GM23248 (cell line): ENCODE results near the gene ZW10. TPM values are rescaled to one million over a fixed set of nuclear protein-coding genes. Genes with fewer than 3 reads are reported as not detected.

Source experiments
- DNase-seq: peaks from one replicate; pipeline ENCODE4 v3.0.0-alpha.2; 2015
- H2AFZ ChIP-seq: fragments of 200-600 bp; sonication (generic); 2 replicates; pipeline ENCODE4 v1.6.1; 2016; ENCODE audit warnings: antibody characterized with exemption
- H3F3A ChIP-seq: fragments of 200-600 bp; sonication (generic); 2 replicates; pipeline ENCODE4 v1.6.1; 2016; ENCODE audit warnings: mild to moderate bottlenecking, antibody characterized with exemption, mixed run types; ENCODE audit not compliant: insufficient read depth
- H3K27ac ChIP-seq: fragments of 200-600 bp; sonication (generic); 2 replicates; pipeline ENCODE4 v1.5.1; 2016; ENCODE audit warnings: mild to moderate bottlenecking
- H3K27me3 ChIP-seq: fragments of 200-600 bp; sonication (generic); replicated peaks from 2 replicates; pipeline ENCODE4 v1.6.1; 2016; ENCODE audit warnings: mild to moderate bottlenecking; ENCODE audit not compliant: insufficient read depth
- H3K36me3 ChIP-seq: fragments of 200-600 bp; sonication (generic); 2 replicates; pipeline ENCODE4 v1.6.1; 2016; ENCODE audit warnings: low read depth, mild to moderate bottlenecking
- H3K4me1 ChIP-seq: fragments of 200-600 bp; sonication (generic); 2 replicates; pipeline ENCODE4 v1.6.1; 2016; ENCODE audit warnings: mild to moderate bottlenecking; ENCODE audit not compliant: insufficient read depth
- H3K4me2 ChIP-seq: fragments of 200-600 bp; sonication (generic); one replicate; pipeline ENCODE4 v1.6.1; 2016; ENCODE audit warnings: mild to moderate bottlenecking; ENCODE audit not compliant: unreplicated experiment
- H3K4me3 ChIP-seq: fragments of 200-600 bp; sonication (generic); 2 replicates; pipeline ENCODE4 v1.5.1; 2016; ENCODE audit warnings: mild to moderate bottlenecking
- H3K79me2 ChIP-seq: fragments of 200-600 bp; sonication (generic); 2 replicates; pipeline ENCODE4 v1.6.1; 2016; ENCODE audit warnings: mild to moderate bottlenecking; ENCODE audit not compliant: insufficient read depth
- H3K9ac ChIP-seq: fragments of 200-600 bp; sonication (generic); 2 replicates; pipeline ENCODE4 v1.6.1; 2016; ENCODE audit warnings: mild to moderate bottlenecking
- H3K9me2 ChIP-seq: fragments of 200-600 bp; sonication (generic); 2 replicates; pipeline ENCODE4 v1.6.1; 2016; ENCODE audit warnings: mixed run types, mild to moderate bottlenecking, moderate library complexity; ENCODE audit not compliant: insufficient read depth
- H3K9me3 ChIP-seq: fragments of 200-600 bp; sonication (generic); one replicate; pipeline ENCODE4 v1.6.1; 2017; ENCODE audit warnings: low read depth
- H4K20me1 ChIP-seq: fragments of 200-600 bp; sonication (generic); 2 replicates; pipeline ENCODE4 v1.6.0; 2016; ENCODE audit not compliant: insufficient read depth
- EZH2 ChIP-seq: fragments of 200-600 bp; sonication (generic); IDR thresholded peaks from 2 replicates; pipeline ENCODE4 v1.6.1; 2018; ENCODE audit warnings: antibody characterized with exemption, mild to moderate bottlenecking; ENCODE audit not compliant: insufficient read depth, poor library complexity, severe bottlenecking
- EZH2phosphoT487 ChIP-seq: fragments of 200-600 bp; sonication (generic); IDR thresholded peaks from 2 replicates; pipeline ENCODE4 v1.6.1; 2018; ENCODE audit warnings: antibody characterized with exemption, moderate library complexity, mild to moderate bottlenecking, low read depth; ENCODE audit not compliant: insufficient read depth
- WGBS, 2 experiments: methylation state at CpG; one replicate each; pipeline ENCODE4 v1.1.6; 2015 to 2017; ENCODE audit warnings: low lambda C conversion rate in 2 of 2, low coverage in 1 of 2; ENCODE audit errors: missing lambda C conversion rate in 2 of 2; 5-methylcytosine and 5-hydroxymethylcytosine counted together
- in situ Hi-C: fragments of 300-500 bp; cut with MboI; formaldehyde crosslinking; loops from 2 replicates; pipeline ENCODE4 v1.15.0; 2020
- polyA plus RNA-seq: library from polyadenylated mRNA; unstranded; fragments of >200 nt; fragmentation: Nextera tagmentation; extraction: Ambion mirVana; gene quantifications from 2 replicates; pipeline ENCODE4 v1.2.1, GENCODE V29; 2016
- total RNA-seq: library from RNA; depleted of rRNA; stranded (reverse); fragments of >200 nt; shearing (Covaris generic); gene quantifications from 2 replicates; pipeline ENCODE4 v1.2.3, GENCODE V29; 2014

Gene ZW10
- total and polyA plus RNA-seq, 2 experiments from 2014 or later = 18.0 to 21.6 TPM

GRCh38 chr11:113729456-113729855 lies 44.0 kb downstream of the ZW10 start:
- H3K36me3 ChIP-seq = no peaks in the 10 kb centered on the region
- no peaks in the 10 kb centered on the region for H3K9me3 ChIP-seq
- no peak overlapping the region for H3K4me2 ChIP-seq
- no peak overlapping the region for H2AFZ ChIP-seq
- no peaks in the 10 kb centered on the region for H3K79me2 ChIP-seq
- H3K9me2 ChIP-seq = no peaks in the 10 kb centered on the region
- in situ Hi-C loops = loop anchor here (5.0 kb wide), 1 partner anchor 422 kb away; no protein-coding TSS in a partner anchor
- no peaks in the 10 kb centered on the region for H4K20me1 ChIP-seq
- peaks cover 11% of the 10 kb centered on the region for H3K4me1 ChIP-seq
- no peaks in the 10 kb centered on the region for H3K27me3 ChIP-seq
- 88% methylated on average over 5 of the region's 5 CpGs for WGBS, 2 experiments
- no peak overlapping the region for H3K4me3 ChIP-seq
- DNase-seq = peak; percentile 52
- H3K9ac ChIP-seq = no peak overlapping the region
- TF ChIP-seq EZH2 (no peak), EZH2phosphoT487 (no peak)
- H3K27ac ChIP-seq = no peak overlapping the region
- peaks cover 7% of the 10 kb centered on the region for H3F3A ChIP-seq

DNA sequence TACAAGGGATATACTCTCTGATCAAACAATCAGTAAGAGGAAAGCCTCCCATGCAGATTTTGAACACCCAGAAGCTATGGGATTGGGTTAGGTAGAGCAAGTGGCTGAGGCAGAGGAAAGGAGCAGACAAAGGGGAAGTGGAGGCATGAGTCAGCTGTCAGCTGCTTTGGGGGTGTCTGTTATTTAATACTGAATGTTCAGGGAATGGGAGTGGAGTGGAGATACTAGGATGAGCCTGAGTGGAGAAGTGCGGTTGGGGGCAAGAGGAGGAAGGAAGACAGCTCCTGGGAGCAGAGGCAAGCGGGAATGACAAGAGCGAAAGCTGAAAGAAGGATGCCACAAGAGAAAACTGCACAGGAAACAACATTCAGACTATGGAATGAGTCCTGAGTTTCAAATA lies 44.7 kb downstream of the ZW10 start:
- H4K20me1 ChIP-seq = no peaks in the 10 kb centered on the region
- no peak for DNase-seq
- in situ Hi-C loops = loop anchor here (5.0 kb wide), 1 partner anchor 422 kb away; no protein-coding TSS in a partner anchor
- H3F3A ChIP-seq = peaks cover 7% of the 10 kb centered on the region
- TF ChIP-seq EZH2phosphoT487 (no peak), EZH2 (no peak)
- H3K36me3 ChIP-seq = no peaks in the 10 kb centered on the region
- H3K4me1 ChIP-seq = peaks cover 11% of the 10 kb centered on the region
- no peak overlapping the region for H3K9ac ChIP-seq
- H3K79me2 ChIP-seq = no peaks in the 10 kb centered on the region
- no peaks in the 10 kb centered on the region for H3K9me3 ChIP-seq
- no peak overlapping the region for H2AFZ ChIP-seq
- 97 to 100% methylated on average over 3 of the region's 3 CpGs for WGBS, 2 experiments
- no peaks in the 10 kb centered on the region for H3K9me2 ChIP-seq
- H3K27ac ChIP-seq = no peak overlapping the region
- no peak overlapping the region for H3K4me3 ChIP-seq
- no peaks in the 10 kb centered on the region for H3K27me3 ChIP-seq
- H3K4me2 ChIP-seq = no peak overlapping the region

- no peak for DNase-seq
- no peak overlapping the region for H3K9ac ChIP-seq
- no peaks in the 10 kb centered on the region for H3K79me2 ChIP-seq
- no peaks in the 10 kb centered on the region for H4K20me1 ChIP-seq
- H3K9me3 ChIP-seq = no peaks in the 10 kb centered on the region
- no peak overlapping the region for H3K4me2 ChIP-seq
- H3K4me1 ChIP-seq = peaks cover 11% of the 10 kb centered on the region
- H3K27ac ChIP-seq = no peak overlapping the region
- H3F3A ChIP-seq = no peaks in the 10 kb centered on the region
- no peaks in the 10 kb centered on the region for H3K9me2 ChIP-seq
- TF ChIP-seq EZH2phosphoT487 (no peak), EZH2 (no peak)
- no peaks in the 10 kb centered on the region for H3K36me3 ChIP-seq
- H3K4me3 ChIP-seq = no peak overlapping the region
- H2AFZ ChIP-seq = no peak overlapping the region
- 82 to 84% methylated on average over 3 of the region's 3 CpGs for WGBS, 2 experiments
- no peaks in the 10 kb centered on the region for H3K27me3 ChIP-seq
- in situ Hi-C loops = loop anchor here (5.0 kb wide), 1 partner anchor 419 kb away; no protein-coding TSS in a partner anchor
Observed at GRCh38 chr11:113725913-113726312, 47.6 kb downstream of the ZW10 start.

GRCh38 chr11:113725407-113725806 lies 48.1 kb downstream of the ZW10 start:
- H3K4me1 ChIP-seq = peaks cover 11% of the 10 kb centered on the region
- no peak overlapping the region for H3K4me3 ChIP-seq
- no peak overlapping the region for H3K9ac ChIP-seq
- WGBS, 2 experiments = 93 to 96% methylated on average over 5 of the region's 5 CpGs
- H3K9me3 ChIP-seq = no peaks in the 10 kb centered on the region
- H3K9me2 ChIP-seq = no peaks in the 10 kb centered on the region
- no peaks in the 10 kb centered on the region for H4K20me1 ChIP-seq
- TF ChIP-seq EZH2phosphoT487 (no peak), EZH2 (no peak)
- no peaks in the 10 kb centered on the region for H3F3A ChIP-seq
- H3K27ac ChIP-seq = no peak overlapping the region
- H3K4me2 ChIP-seq = no peak overlapping the region
- no peaks in the 10 kb centered on the region for H3K27me3 ChIP-seq
- DNase-seq = peak; percentile 4
- no peak overlapping the region for H2AFZ ChIP-seq
- in situ Hi-C loops = loop anchor here (5.0 kb wide), 1 partner anchor 418 kb away; no protein-coding TSS in a partner anchor
- H3K36me3 ChIP-seq = no peaks in the 10 kb centered on the region
- no peaks in the 10 kb centered on the region for H3K79me2 ChIP-seq
